Activated CD4-positive, alpha-beta T cell treated with anti-CD3 and anti-CD28 coated beads for 36 hours (primary cell): ENCODE data around the gene DGCR8. TPM values are rescaled to one million over a fixed set of nuclear protein-coding genes. Genes with fewer than 3 reads are reported as not detected.

Experiments
- ATAC-seq: fragments of 200-7000 bp; cut with Tn5 transposase; one replicate; pipeline ENCODE4 v1.10.0; 2021; ENCODE audit warnings: mild to moderate bottlenecking, moderate library complexity
- CTCF ChIA-PET: fragments of 350-600 bp; sonication (Branson Sonifier 250); formaldehyde crosslinking; loops from one replicate; lab custom pipeline; 2021; ENCODE audit warnings: antibody characterized with exemption; lab: Charles Lee
- POLR2A ChIA-PET: fragments of 350-600 bp; sonication (Branson Sonifier 250); formaldehyde crosslinking; loops from one replicate; lab custom pipeline; 2021; ENCODE audit warnings: antibody characterized with exemption, inconsistent platforms; lab: Charles Lee
- DNase-seq: peaks from one replicate; pipeline ENCODE4 v3.0.0-alpha.2; 2020
- H3K27ac Mint-ChIP-seq: one replicate; pipeline ENCODE4 v1.8.0; 2021; ENCODE audit warnings: mixed read lengths
- H3K27me3 Mint-ChIP-seq: one replicate; pipeline ENCODE4 v1.8.0; 2021; ENCODE audit warnings: mixed read lengths
- H3K36me3 Mint-ChIP-seq: one replicate; pipeline ENCODE4 v1.8.0; 2021; ENCODE audit warnings: low read depth, mixed read lengths
- H3K4me1 Mint-ChIP-seq: one replicate; pipeline ENCODE4 v1.8.0; 2021; ENCODE audit warnings: mixed read lengths
- H3K4me3 Mint-ChIP-seq: one replicate; pipeline ENCODE4 v1.8.0; 2021; ENCODE audit warnings: mild to moderate bottlenecking, moderate library complexity, mixed read lengths
- H3K9me3 Mint-ChIP-seq: one replicate; pipeline ENCODE4 v1.8.0; 2021; ENCODE audit warnings: low read depth, mixed read lengths
- intact Hi-C, 2 experiments: fragments of 100-400 bp; cut with DNase I in 1 of 2; cut with micrococcal nuclease in 1 of 2; formaldehyde crosslinking; loops; one replicate each; pipeline versions ENCODE4 v1.14.2 to v1.15.1; 2022 to 2024; cut with DNase I, micrococcal nuclease
- total RNA-seq, 2 experiments: library from RNA; stranded (reverse); gene quantifications; one replicate each; pipeline ENCODE4 v1.2.3, GENCODE V29; 2021

The DGCR8 gene
- total RNA-seq, 2 experiments from 2014 or later: 31.8 to 32.3 TPM

GRCh38 chr22:20130731-20131596 lies 50.9 kb downstream of the DGCR8 start:
- H3K4me3 Mint-ChIP-seq: peak overlapping the region; percentile 51

GRCh38 chr22:20131597-20131858 lies 51.5 kb downstream of the DGCR8 start, which contains the start of gene ZDHHC8:
Gene ZDHHC8 (plus strand): TSS chr22:20131804. CDS start chr22:20131948, 144 bp downstream.
- peak; percentile 63 for DNase-seq
- Mint-ChIP-seq H3K27ac (peak within 1 kb of the TSS; percentile 19), H3K36me3 (peaks cover 16% of the 10 kb centered on the region), H3K27me3 (no peaks in the 10 kb centered on the region), H3K9me3 (no peaks in the 10 kb centered on the region), H3K4me1 (peaks cover 35% of the 10 kb centered on the region), H3K4me3 (peak within 1 kb of the TSS; percentile 71)
- peak; percentile 40 for ATAC-seq
- intact Hi-C loops: loop anchor here (1.0 to 5.0 kb wide), 7 partner anchors 14 to 277 kb away; partner anchors contain the start of genes DGCR8 (in 1 of the 2), GNB1L (in 1 of the 2), RTL10 (in 1 of the 2) and TANGO2 (in 1 of the 2)
- POLR2A ChIA-PET: interaction anchor here (3.4 kb wide), 1 partner anchor 13 kb away, joined by 26 read pairs; the partner anchor contains the start of gene TRMT2A
- CTCF ChIA-PET: no interaction called here

More at GRCh38 chr22:20130731-20131596, 50.9 kb downstream of the DGCR8 start:
- intact Hi-C loops: loop anchor here (1.0 to 5.0 kb wide), 7 partner anchors 14 to 277 kb away; partner anchors contain the start of genes DGCR8 (in 1 of the 2), GNB1L (in 1 of the 2), RTL10 (in 1 of the 2) and TANGO2 (in 1 of the 2)
- ChIA-PET CTCF (interaction anchor here (0.7 to 1.5 kb wide), 2 partner anchors 20 to 24 kb away, joined by 3 to 4 read pairs; no protein-coding TSS in a partner anchor), POLR2A (interaction anchor here (0.6 to 3.4 kb wide), 3 partner anchors 12 to 952 kb away, joined by 3 to 26 read pairs (median 3); partner anchors contain the start of genes SLC25A1 and TRMT2A)
- peak; percentile 81 for DNase-seq
- Mint-ChIP-seq H3K27me3 (no peaks in the 10 kb centered on the region), H3K36me3 (peaks cover 21% of the 10 kb centered on the region), H3K4me1 (peaks cover 33% of the 10 kb centered on the region), H3K27ac (no peak overlapping the region), H3K9me3 (no peaks in the 10 kb centered on the region)
- ATAC-seq: peak; percentile 52

GRCh38 chr22:20131859-20132685 lies 52.0 kb downstream of the DGCR8 start:
- Mint-ChIP-seq H3K27ac (peak overlapping the region; percentile 19), H3K9me3 (no peaks in the 10 kb centered on the region), H3K4me3 (peak overlapping the region; percentile 71), H3K27me3 (no peaks in the 10 kb centered on the region), H3K4me1 (peaks cover 35% of the 10 kb centered on the region), H3K36me3 (peaks cover 10% of the 10 kb centered on the region)
- ChIA-PET POLR2A (no interaction called here), CTCF (no interaction called here)
- ATAC-seq (peak; percentile 3), DNase-seq (peak; percentile 47)
- intact Hi-C loops: loop anchor here (1.0 to 5.0 kb wide), 7 partner anchors 15 to 278 kb away; partner anchors contain the start of genes DGCR8 (in 1 of the 2), GNB1L (in 1 of the 2), RTL10 (in 1 of the 2) and TANGO2 (in 1 of the 2)

GRCh38 chr22:20132686-20133246 lies 52.7 kb downstream of the DGCR8 start:
- ChIA-PET CTCF (no interaction called here), POLR2A (no interaction called here)
- Mint-ChIP-seq H3K36me3 (peaks cover 5% of the 10 kb centered on the region), H3K27ac (peak overlapping the region; percentile 19), H3K4me3 (peak overlapping the region; percentile 71), H3K27me3 (no peaks in the 10 kb centered on the region), H3K4me1 (peaks cover 38% of the 10 kb centered on the region), H3K9me3 (no peaks in the 10 kb centered on the region)
- DNase-seq (no peak), ATAC-seq (no peak)
- intact Hi-C loops: loop anchor here in 1 of 2 experiments (5.0 kb wide), 1 partner anchor 170 kb away; no protein-coding TSS in a partner anchor

GRCh38 chr22:20133930-20134549 lies 54.0 kb downstream of the DGCR8 start:
- Mint-ChIP-seq H3K27ac (peak overlapping the region; percentile 47), H3K9me3 (no peaks in the 10 kb centered on the region), H3K4me1 (peaks cover 32% of the 10 kb centered on the region), H3K4me3 (peak overlapping the region; percentile 71), H3K27me3 (no peaks in the 10 kb centered on the region), H3K36me3 (no peaks in the 10 kb centered on the region)
- intact Hi-C loops: loop anchor here in 1 of 2 experiments (5.0 kb wide), 1 partner anchor 172 kb away; no protein-coding TSS in a partner anchor
- ATAC-seq (no peak), DNase-seq (no peak)
- CTCF ChIA-PET: no interaction called here
- POLR2A ChIA-PET: no interaction called here

GRCh38 chr22:20135265-20135664 lies 55.2 kb downstream of the DGCR8 start:
- ChIA-PET CTCF (no interaction called here), POLR2A (no interaction called here)
- no peak for DNase-seq
- Mint-ChIP-seq H3K36me3 (no peaks in the 10 kb centered on the region), H3K4me3 (no peak overlapping the region), H3K9me3 (no peaks in the 10 kb centered on the region), H3K4me1 (peaks cover 28% of the 10 kb centered on the region), H3K27me3 (no peaks in the 10 kb centered on the region), H3K27ac (no peak overlapping the region)
- intact Hi-C loops: no loop called here
- no peak for ATAC-seq

GRCh38 chr22:20135806-20136602 lies 56.0 kb downstream of the DGCR8 start:
- ATAC-seq: no peak
- CTCF ChIA-PET: no interaction called here
- H3K27me3 Mint-ChIP-seq: no peaks in the 10 kb centered on the region
- peaks cover 28% of the 10 kb centered on the region for H3K4me1 Mint-ChIP-seq
- no peak overlapping the region for H3K4me3 Mint-ChIP-seq
- no peaks in the 10 kb centered on the region for H3K9me3 Mint-ChIP-seq
- POLR2A ChIA-PET: no interaction called here
- DNase-seq: no peak
- H3K27ac Mint-ChIP-seq: no peak overlapping the region
- no peaks in the 10 kb centered on the region for H3K36me3 Mint-ChIP-seq
- intact Hi-C loops: no loop called here

- intact Hi-C loops: no loop called here
- Mint-ChIP-seq H3K4me3 (no peak overlapping the region), H3K27ac (no peak overlapping the region), H3K36me3 (no peaks in the 10 kb centered on the region), H3K27me3 (no peaks in the 10 kb centered on the region), H3K9me3 (no peaks in the 10 kb centered on the region), H3K4me1 (peaks cover 28% of the 10 kb centered on the region)
- CTCF ChIA-PET: no interaction called here
- ATAC-seq (no peak), DNase-seq (no peak)
- POLR2A ChIA-PET: no interaction called here
Observed at GRCh38 chr22:20136603-20136873, 56.5 kb downstream of the DGCR8 start.

GRCh38 chr22:20137113-20137512 lies 57.1 kb downstream of the DGCR8 start:
- no peak for DNase-seq
- Mint-ChIP-seq H3K36me3 (no peaks in the 10 kb centered on the region), H3K27ac (no peak overlapping the region), H3K4me3 (no peak overlapping the region), H3K27me3 (no peaks in the 10 kb centered on the region), H3K9me3 (no peaks in the 10 kb centered on the region), H3K4me1 (peaks cover 28% of the 10 kb centered on the region)
- intact Hi-C loops: no loop called here
- POLR2A ChIA-PET: no interaction called here
- CTCF ChIA-PET: interaction anchor here (0.6 to 1.0 kb wide), 2 partner anchors 8 to 22 kb away, joined by 3 read pairs; no protein-coding TSS in a partner anchor
- no peak for ATAC-seq
